Epithelial cell of esophagus (primary cell): ENCODE measurements around the gene GALNT1.
"Not testable (repeated sequence)": the region's sequence is repeated elsewhere in the genome, so short reads cannot be mapped to it uniquely, and the experiment has no call there.

Source experiments
- DNase-seq: peaks from one replicate; pipeline ENCODE4 v3.0.0; 2010; ENCODE audit warnings: low read depth
- H3K4me3 ChIP-seq: 2 replicates; pipeline ENCODE4 v1.5.1; 2011; ENCODE audit warnings: mild to moderate bottlenecking, low read length, control low read depth
- TF ChIP-seq, protein P1 (sequence below): IDR thresholded peaks from 2 replicates; pipeline ENCODE4 v1.5.1; 2011; ENCODE audit warnings: low read depth, mild to moderate bottlenecking, low read length, control low read depth, inconsistent platforms; ENCODE audit not compliant: insufficient read depth; ENCODE audit errors: missing control alignments

The GALNT1 gene

GRCh38 chr18:35581546-35581897, at the start of gene GALNT1:
GALNT1 (plus strand) TSS chr18:35581740; CDS start chr18:35654663, 72,923 bp downstream.
- TF ChIP-seq, protein P1, sequence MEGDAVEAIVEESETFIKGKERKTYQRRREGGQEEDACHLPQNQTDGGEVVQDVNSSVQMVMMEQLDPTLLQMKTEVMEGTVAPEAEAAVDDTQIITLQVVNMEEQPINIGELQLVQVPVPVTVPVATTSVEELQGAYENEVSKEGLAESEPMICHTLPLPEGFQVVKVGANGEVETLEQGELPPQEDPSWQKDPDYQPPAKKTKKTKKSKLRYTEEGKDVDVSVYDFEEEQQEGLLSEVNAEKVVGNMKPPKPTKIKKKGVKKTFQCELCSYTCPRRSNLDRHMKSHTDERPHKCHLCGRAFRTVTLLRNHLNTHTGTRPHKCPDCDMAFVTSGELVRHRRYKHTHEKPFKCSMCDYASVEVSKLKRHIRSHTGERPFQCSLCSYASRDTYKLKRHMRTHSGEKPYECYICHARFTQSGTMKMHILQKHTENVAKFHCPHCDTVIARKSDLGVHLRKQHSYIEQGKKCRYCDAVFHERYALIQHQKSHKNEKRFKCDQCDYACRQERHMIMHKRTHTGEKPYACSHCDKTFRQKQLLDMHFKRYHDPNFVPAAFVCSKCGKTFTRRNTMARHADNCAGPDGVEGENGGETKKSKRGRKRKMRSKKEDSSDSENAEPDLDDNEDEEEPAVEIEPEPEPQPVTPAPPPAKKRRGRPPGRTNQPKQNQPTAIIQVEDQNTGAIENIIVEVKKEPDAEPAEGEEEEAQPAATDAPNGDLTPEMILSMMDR = no peak
- H3K4me3 ChIP-seq = peak within 1 kb of the TSS; percentile 71
- DNase-seq = peak; percentile 23

- no peak for DNase-seq
- no peak overlapping the region for H3K4me3 ChIP-seq
- TF ChIP-seq, protein P1 = no peak
These were observed 47.6 kb upstream of the GALNT1 start for GRCh38 chr18:35533916-35534405.

DNA sequence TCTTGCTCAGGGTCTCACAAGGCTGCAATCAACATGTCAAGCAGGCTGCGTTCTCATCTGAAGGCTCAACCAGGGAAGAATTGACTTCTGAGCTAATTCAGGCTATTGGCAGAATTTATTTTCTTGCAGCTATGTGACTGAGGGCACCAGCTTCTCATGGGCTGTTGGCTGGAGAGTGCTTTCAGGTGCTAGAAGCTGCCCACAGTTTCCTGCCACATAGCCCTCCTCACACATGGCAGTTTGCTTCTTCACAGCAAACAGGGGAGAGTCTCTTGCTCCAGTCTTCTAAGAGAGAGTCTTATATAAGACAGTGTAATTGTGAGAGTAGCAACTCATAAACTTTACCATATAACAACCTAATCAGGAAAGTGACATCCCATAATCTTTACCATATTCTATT, 46.2 kb upstream of the GALNT1 start:
- H3K4me3 ChIP-seq = no peak overlapping the region
- TF ChIP-seq, protein P1 = no peak
- DNase-seq = no peak

DNA sequence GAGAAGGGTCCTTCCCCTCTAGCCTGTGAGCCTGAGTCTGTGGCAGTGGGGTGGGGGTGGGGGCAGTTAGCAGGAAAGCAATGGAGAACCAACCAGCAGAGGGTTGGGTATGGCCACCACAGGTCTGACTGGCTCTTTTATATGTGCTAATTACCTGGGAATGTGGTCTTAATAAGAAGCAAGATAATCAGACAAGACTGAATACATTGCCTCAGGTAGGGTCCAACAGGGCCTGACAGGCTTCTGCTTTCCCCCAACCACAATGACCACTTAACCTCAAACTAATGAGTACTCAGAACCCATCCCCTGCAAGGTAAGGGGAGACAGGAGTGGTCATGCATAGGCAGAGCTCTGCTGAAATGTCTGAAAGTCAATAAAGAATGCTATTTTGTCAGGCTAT, 39.2 kb upstream of the GALNT1 start:
- TF ChIP-seq, protein P1 = no peak
- DNase-seq = no peak
- no peak overlapping the region for H3K4me3 ChIP-seq

GRCh38 chr18:35547008-35547605, 34.4 kb upstream of the GALNT1 start:
- TF ChIP-seq, protein P1 = no peak
- no peak for DNase-seq
- H3K4me3 ChIP-seq = no peak overlapping the region

DNA sequence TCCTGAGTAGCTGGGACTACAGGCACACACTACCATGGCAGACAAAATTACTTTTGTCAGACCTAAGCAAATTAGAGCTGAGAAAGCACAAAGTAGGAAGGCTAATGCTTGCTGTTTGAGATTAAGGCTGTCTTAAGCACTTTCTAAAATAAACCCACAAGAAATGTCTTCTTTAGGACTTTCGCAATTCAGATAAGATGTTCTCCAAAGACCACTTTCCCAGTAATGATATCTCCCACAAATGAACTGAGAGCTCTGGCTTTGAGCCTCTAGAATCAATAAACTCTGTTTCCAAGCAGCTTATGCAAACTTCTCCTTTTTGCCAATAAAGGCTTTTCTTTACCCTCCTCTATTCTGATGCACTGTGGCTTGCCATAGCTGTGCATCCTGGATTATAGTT, 32.0 kb upstream of the GALNT1 start:
- no peak overlapping the region for H3K4me3 ChIP-seq
- TF ChIP-seq, protein P1 = no peak
- DNase-seq = no peak

- no peak overlapping the region for H3K4me3 ChIP-seq
- TF ChIP-seq, protein P1 = no peak
- no peak for DNase-seq
These were observed 28.2 kb upstream of the GALNT1 start for GRCh38 chr18:35553300-35553699.

DNA sequence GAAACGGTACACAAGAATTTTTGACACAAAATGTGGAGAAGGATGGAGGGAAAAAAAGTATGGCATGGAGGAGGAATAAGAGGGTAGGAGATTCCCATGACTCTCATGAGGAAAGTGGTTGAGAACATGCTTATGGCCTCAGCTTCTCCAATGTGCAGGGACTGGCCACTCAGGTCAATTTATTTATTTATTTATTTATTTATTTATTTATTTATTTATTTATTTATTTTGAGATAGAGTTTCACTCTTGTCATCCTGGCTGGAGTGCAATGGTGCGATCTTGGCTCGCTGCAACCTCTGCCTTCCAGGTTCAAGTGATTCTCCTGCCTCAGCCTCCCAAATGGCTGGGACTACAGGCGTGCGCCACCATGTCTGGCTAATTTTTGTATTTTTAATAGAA, 26.0 kb upstream of the GALNT1 start:
- not testable (repeated sequence) for DNase-seq, H3K4me3 ChIP-seq
